Progenitor cell of endocrine pancreas (in vitro differentiated cells): ENCODE data around the gene CHN1. TPM values are rescaled to one million over a fixed set of nuclear protein-coding genes. Genes with fewer than 3 reads are reported as not detected.

ENCODE experiments used
- DNase-seq: peaks from one replicate; pipeline ENCODE4 v3.0.0; 2021; ENCODE audit warnings: low spot score; ENCODE audit not compliant: unreplicated experiment
- H3K27ac Mint-ChIP-seq: 2 replicates; pipeline ENCODE4 v1.8.0; 2021; ENCODE audit warnings: mild to moderate bottlenecking, moderate library complexity, mixed read lengths
- H3K27me3 Mint-ChIP-seq: 2 replicates; pipeline ENCODE4 v1.8.0; 2021; ENCODE audit warnings: mixed read lengths
- H3K36me3 Mint-ChIP-seq: 2 replicates; pipeline ENCODE4 v1.8.0; 2022; ENCODE audit warnings: mixed read lengths; ENCODE audit not compliant: insufficient read depth
- H3K4me1 Mint-ChIP-seq: 2 replicates; pipeline ENCODE4 v1.8.0; 2021; ENCODE audit warnings: low read depth, mixed read lengths
- H3K4me3 Mint-ChIP-seq: 2 replicates; pipeline ENCODE4 v1.8.0; 2021; ENCODE audit warnings: low read depth, mild to moderate bottlenecking, moderate library complexity, mixed read lengths
- H3K9me3 Mint-ChIP-seq: 2 replicates; pipeline ENCODE4 v1.8.0; 2021; ENCODE audit warnings: low read depth, mixed read lengths
- total RNA-seq: library from RNA; stranded (reverse); gene quantifications from 2 replicates; pipeline ENCODE4 v1.2.1, GENCODE V29; 2021
- TF ChIP-seq, protein P1 (sequence below): fragments of 200-600 bp; sonication (generic); IDR thresholded peaks from one replicate; pipeline ENCODE4 v1.5.0; 2021; ENCODE audit warnings: antibody characterized with exemption, mild to moderate bottlenecking; ENCODE audit not compliant: unreplicated experiment

CHN1 gene
- total RNA-seq, 1 donor from 2014 or later, result 50.3 TPM

DNA sequence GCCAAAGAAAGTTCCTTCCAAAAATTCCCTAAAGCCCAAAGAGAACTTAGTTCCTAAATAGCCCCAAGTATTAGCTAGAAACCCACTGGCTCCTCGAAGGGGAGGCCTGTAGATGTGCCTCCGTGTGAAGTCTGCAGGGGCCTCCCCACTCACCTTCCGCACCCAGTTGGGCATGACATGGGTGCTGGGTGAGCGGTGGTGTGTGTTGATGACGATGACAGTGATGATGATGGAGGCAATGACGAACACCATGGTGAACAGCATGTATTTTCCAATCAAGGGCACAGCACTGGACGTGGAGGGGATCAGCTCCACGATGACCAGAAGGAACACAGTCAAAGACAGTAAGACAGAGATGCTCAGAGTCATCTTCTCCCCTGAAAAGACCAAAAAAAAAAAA lies 255.4 kb downstream of the CHN1 start:
- DNase-seq, result no peak
- no peak overlapping the region for H3K4me3 Mint-ChIP-seq
- TF ChIP-seq, protein P1, sequence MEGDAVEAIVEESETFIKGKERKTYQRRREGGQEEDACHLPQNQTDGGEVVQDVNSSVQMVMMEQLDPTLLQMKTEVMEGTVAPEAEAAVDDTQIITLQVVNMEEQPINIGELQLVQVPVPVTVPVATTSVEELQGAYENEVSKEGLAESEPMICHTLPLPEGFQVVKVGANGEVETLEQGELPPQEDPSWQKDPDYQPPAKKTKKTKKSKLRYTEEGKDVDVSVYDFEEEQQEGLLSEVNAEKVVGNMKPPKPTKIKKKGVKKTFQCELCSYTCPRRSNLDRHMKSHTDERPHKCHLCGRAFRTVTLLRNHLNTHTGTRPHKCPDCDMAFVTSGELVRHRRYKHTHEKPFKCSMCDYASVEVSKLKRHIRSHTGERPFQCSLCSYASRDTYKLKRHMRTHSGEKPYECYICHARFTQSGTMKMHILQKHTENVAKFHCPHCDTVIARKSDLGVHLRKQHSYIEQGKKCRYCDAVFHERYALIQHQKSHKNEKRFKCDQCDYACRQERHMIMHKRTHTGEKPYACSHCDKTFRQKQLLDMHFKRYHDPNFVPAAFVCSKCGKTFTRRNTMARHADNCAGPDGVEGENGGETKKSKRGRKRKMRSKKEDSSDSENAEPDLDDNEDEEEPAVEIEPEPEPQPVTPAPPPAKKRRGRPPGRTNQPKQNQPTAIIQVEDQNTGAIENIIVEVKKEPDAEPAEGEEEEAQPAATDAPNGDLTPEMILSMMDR, result no peak
- H3K27me3 Mint-ChIP-seq, result peaks cover 8% of the 10 kb centered on the region
- H3K4me1 Mint-ChIP-seq, result peaks cover 1% of the 10 kb centered on the region
- H3K9me3 Mint-ChIP-seq, result no peaks in the 10 kb centered on the region
- H3K36me3 Mint-ChIP-seq, result no peaks in the 10 kb centered on the region
- H3K27ac Mint-ChIP-seq, result no peak overlapping the region

DNA sequence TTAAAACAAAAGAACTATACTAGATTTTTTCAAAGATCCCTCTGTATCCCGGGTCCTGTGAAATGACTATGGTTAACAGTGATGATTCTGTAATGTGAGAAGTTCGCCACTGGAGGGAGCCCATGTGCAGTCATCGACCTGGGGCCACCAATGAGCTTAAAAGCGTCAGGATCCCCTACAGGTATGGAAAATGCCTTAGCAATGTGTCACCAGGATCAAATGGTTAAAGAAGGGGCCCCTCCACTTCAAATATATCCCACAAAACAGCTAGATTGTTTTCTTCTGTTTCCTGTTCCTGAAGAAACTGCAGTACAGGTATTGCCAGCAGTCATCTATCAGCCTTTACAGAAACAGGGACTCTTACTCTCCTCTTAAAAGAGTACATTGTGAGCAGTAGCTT lies 256.2 kb downstream of the CHN1 start:
- no peaks in the 10 kb centered on the region for H3K9me3 Mint-ChIP-seq
- peaks cover 8% of the 10 kb centered on the region for H3K27me3 Mint-ChIP-seq
- no peaks in the 10 kb centered on the region for H3K36me3 Mint-ChIP-seq
- H3K4me3 Mint-ChIP-seq, result no peak overlapping the region
- H3K4me1 Mint-ChIP-seq, result peaks cover 1% of the 10 kb centered on the region
- TF ChIP-seq, protein P1, result peak; percentile 83
- peak; percentile 64 for DNase-seq
- no peak overlapping the region for H3K27ac Mint-ChIP-seq

Other genes starting within 250 kb of the CHN1 start
- not detected in 2 replicates for gene CHRNA1, start 240.9 kb downstream of the CHN1 start, total RNA-seq
- gene ATF2, start 162.8 kb upstream of the CHN1 start, total RNA-seq, result 58.9 and 69.8 TPM in 2 replicates
- gene ATP5MC3, start 176.3 kb upstream of the CHN1 start, total RNA-seq, result 185 and 192 TPM in 2 replicates